Stomach (tissue), 4 donors: ENCODE results near the gene NSD2.

Experiments used
- CTCF ChIP-seq, 7 experiments: fragments of 450-650 bp in 4 of 7; fragments of 200-600 bp in 3 of 7; sonication (generic) in 3 of 7; IDR thresholded peaks; one replicate each; pipeline ENCODE4 v1.5.1; 2016 to 2019; ENCODE audit warnings: antibody characterized with exemption in 7 of 7, control low read depth in 2 of 7, mild to moderate bottlenecking in 1 of 7
- POLR2A ChIP-seq, 4 donors: fragments of 450-650 bp; IDR thresholded peaks; one replicate each; pipeline ENCODE4 v1.6.1; 2016; ENCODE audit warnings: antibody characterized with exemption in 4 of 4, control low read depth in 2 of 4, mild to moderate bottlenecking in 1 of 4, moderate library complexity in 1 of 4

- TF ChIP-seq CTCF (IDR thresholded peaks at IDR 0.05) (peak in 5 of 7 experiments; percentile 15 to 49 (median 16)), POLR2A (IDR thresholded peaks at IDR 0.05) (no peak)
Observed at GRCh38 chr4:1910643-1911042, 39.5 kb downstream of the NSD2 start.
